GM18498 (cell line): ENCODE data around the gene OMD.
"Not testable (repeated sequence)": the region's sequence is repeated elsewhere in the genome, so short reads cannot be mapped to it uniquely, and the experiment has no call there.

Experiments used
- ATAC-seq: cut with Tn5 transposase; IDR thresholded peaks from one replicate; pipeline ENCODE4 v1.9.1; 2021; ENCODE audit warnings: mild to moderate bottlenecking, moderate library complexity; ENCODE audit not compliant: unreplicated experiment

Gene OMD

GRCh38 chr9:92414566-92414965 lies 9.7 kb downstream of the OMD start:
- no peak for ATAC-seq

GRCh38 chr9:92411157-92411556 lies 13.1 kb downstream of the OMD start:
- not testable (repeated sequence) for ATAC-seq

- ATAC-seq: no peak
These were observed 15.4 kb downstream of the OMD start for GRCh38 chr9:92408747-92409478.

GRCh38 chr9:92407818-92408217 lies 16.5 kb downstream of the OMD start:
- ATAC-seq: no peak

- ATAC-seq: peak; percentile 87
These were observed 17.8 kb downstream of the OMD start for GRCh38 chr9:92406477-92406876.

- ATAC-seq: no peak
These were observed 18.5 kb downstream of the OMD start for GRCh38 chr9:92405818-92406217.

GRCh38 chr9:92404042-92404836 lies 20.0 kb downstream of the OMD start, which contains the start of gene OGN:
TSS of gene OGN (minus strand) at chr9:92404578. CDS start at chr9:92403407, 1,171 bp downstream.
- ATAC-seq: no peak

- ATAC-seq: no peak
These were observed 21.2 kb downstream of the OMD start for GRCh38 chr9:92402826-92403745.

- no peak for ATAC-seq
These were observed 21.9 kb downstream of the OMD start for GRCh38 chr9:92402360-92402759.

GRCh38 chr9:92397853-92398252 lies 26.4 kb downstream of the OMD start:
- ATAC-seq: no peak

- no peak for ATAC-seq
These were observed 28.7 kb downstream of the OMD start for GRCh38 chr9:92395617-92396016.

GRCh38 chr9:92393686-92394085 lies 30.6 kb downstream of the OMD start:
- ATAC-seq: no peak

- ATAC-seq: no peak
These were observed 31.6 kb downstream of the OMD start for GRCh38 chr9:92392690-92393089.

- ATAC-seq: no peak
These were observed 38.3 kb downstream of the OMD start for GRCh38 chr9:92385953-92386352.

- ATAC-seq: no peak
These were observed 38.8 kb downstream of the OMD start for GRCh38 chr9:92385477-92385876.

- no peak for ATAC-seq
These were observed 39.3 kb downstream of the OMD start for GRCh38 chr9:92385001-92385400.

GRCh38 chr9:92384375-92384774 lies 39.9 kb downstream of the OMD start:
- ATAC-seq: no peak

- no peak for ATAC-seq
These were observed 42.5 kb downstream of the OMD start for GRCh38 chr9:92381775-92382174.

GRCh38 chr9:92380603-92381002 lies 43.7 kb downstream of the OMD start:
- no peak for ATAC-seq

GRCh38 chr9:92378865-92379560 lies 45.3 kb downstream of the OMD start:
- ATAC-seq: no peak

GRCh38 chr9:92377876-92378275 lies 46.4 kb downstream of the OMD start:
- ATAC-seq: no peak
